GM23248 (cell line): Measurements from ENCODE around the gene TECTA.

Experiments used
- EZH2 ChIP-seq: fragments of 200-600 bp; sonication (generic); IDR thresholded peaks from 2 replicates; pipeline ENCODE4 v1.6.1; 2018; ENCODE audit warnings: antibody characterized with exemption, mild to moderate bottlenecking; ENCODE audit not compliant: insufficient read depth, poor library complexity, severe bottlenecking
- EZH2phosphoT487 ChIP-seq: fragments of 200-600 bp; sonication (generic); IDR thresholded peaks from 2 replicates; pipeline ENCODE4 v1.6.1; 2018; ENCODE audit warnings: antibody characterized with exemption, moderate library complexity, mild to moderate bottlenecking, low read depth; ENCODE audit not compliant: insufficient read depth

DNA sequence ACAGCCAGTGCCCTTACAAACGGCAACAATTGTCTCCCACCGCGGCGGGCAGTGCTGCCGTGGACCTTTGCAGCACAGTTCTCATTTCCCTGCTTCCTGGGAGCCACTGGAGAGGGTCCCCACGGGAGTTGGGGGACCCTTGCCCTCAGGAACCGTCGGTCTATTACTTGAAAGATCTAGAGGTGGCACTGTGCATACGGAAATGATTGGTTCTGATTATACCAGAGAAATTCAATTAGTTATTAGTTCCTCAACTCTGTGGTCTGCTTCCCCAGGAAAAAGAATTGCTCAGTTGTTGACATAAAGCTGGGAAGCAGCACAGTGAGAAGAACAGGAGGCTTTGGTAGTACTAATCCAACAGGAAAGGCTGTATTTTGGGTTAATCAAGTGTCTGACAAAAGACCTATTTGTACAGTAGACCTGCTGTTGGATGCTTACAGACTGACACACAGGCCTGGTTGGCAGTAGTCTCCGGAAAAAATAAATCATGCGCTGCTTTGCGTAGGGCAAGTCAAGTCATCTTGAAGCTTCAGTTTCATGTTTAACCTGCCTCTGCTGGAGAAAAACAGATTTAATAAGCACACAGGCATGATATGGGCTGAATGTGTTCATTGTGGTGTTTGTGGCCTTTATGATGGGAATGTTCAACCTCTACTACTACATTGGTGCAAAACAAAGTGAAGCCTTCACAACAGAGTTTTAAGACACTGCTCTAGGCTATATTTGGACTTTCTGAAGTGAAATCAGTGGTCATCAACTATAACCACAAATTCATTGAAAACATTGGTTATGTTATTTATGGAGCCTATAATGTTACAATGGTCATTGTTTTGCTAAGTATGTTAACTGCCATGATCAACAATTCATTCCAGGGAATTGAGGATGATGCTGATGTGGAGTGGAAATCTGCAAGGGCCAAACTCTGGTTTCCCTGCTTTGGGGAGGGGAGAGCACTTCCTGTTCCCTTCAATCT lies 136.9 kb downstream of the TECTA start:
- TF ChIP-seq EZH2phosphoT487 (no peak), EZH2 (no peak)
